ENCODE data around the gene RPS6KL1. TPM values are rescaled to one million over a fixed set of nuclear protein-coding genes. Genes with fewer than 3 reads are reported as not detected.
A peak's percentile ranks its signal among the peaks of the same experiment; 100 is the strongest.

The RPS6KL1 gene
- total RNA-seq, 4 donors from 2014 or later = 4.2 to 12.7 (median 6.7) TPM

- H3K4me1 ChIP-seq = peaks cover 0 to 4% (median 2%) of the 10 kb centered on the region in 4 donors
Measured at GRCh38 chr14:74898694-74899093, 24.4 kb downstream of the RPS6KL1 start.

GRCh38 chr14:74898083-74898482 is 25.0 kb downstream of the RPS6KL1 start:
- DNase-seq = no peak
- H3K36me3 ChIP-seq = peaks cover 0 to 100% (median 0%) of the 10 kb centered on the region in 3 donors
- no peak overlapping the region for H3K4me3 ChIP-seq
- no peak for TF ChIP-seq CTCF (IDR thresholded peaks at IDR 0.05)
- no peak for TF ChIP-seq POLR2A (IDR thresholded peaks at IDR 0.05)
- H3K4me1 ChIP-seq = peaks cover 0 to 4% (median 1%) of the 10 kb centered on the region in 4 donors
- no peak overlapping the region for H3K27ac ChIP-seq
- H3K27me3 ChIP-seq = no peaks in the 10 kb centered on the region
- H3K9me3 ChIP-seq = no peaks in the 10 kb centered on the region

More at GRCh38 chr14:74898694-74899093, 24.4 kb downstream of the RPS6KL1 start:
- peaks cover 0 to 100% (median 0%) of the 10 kb centered on the region in 3 donors for H3K36me3 ChIP-seq
- no peak overlapping the region for H3K27ac ChIP-seq
- no peaks in the 10 kb centered on the region for H3K9me3 ChIP-seq
- no peak overlapping the region for H3K4me3 ChIP-seq
- no peak for TF ChIP-seq CTCF (IDR thresholded peaks at IDR 0.05)
- TF ChIP-seq POLR2A (IDR thresholded peaks at IDR 0.05) = no peak
- no peak for DNase-seq
- H3K27me3 ChIP-seq = no peaks in the 10 kb centered on the region

- peaks cover 0 to 4% (median 0%) of the 10 kb centered on the region in 4 donors for H3K4me1 ChIP-seq
- no peaks in the 10 kb centered on the region for H3K27me3 ChIP-seq
- no peak for DNase-seq
- H3K4me3 ChIP-seq = no peak overlapping the region
- no peak overlapping the region for H3K27ac ChIP-seq
- H3K9me3 ChIP-seq = no peaks in the 10 kb centered on the region
- H3K36me3 ChIP-seq = peaks cover 0 to 100% (median 0%) of the 10 kb centered on the region in 3 donors
- TF ChIP-seq CTCF (IDR thresholded peaks at IDR 0.05) (no peak), POLR2A (IDR thresholded peaks at IDR 0.05) (no peak)
Measured at GRCh38 chr14:74897642-74898041, 25.4 kb downstream of the RPS6KL1 start.

GRCh38 chr14:74896400-74896799 is 26.7 kb downstream of the RPS6KL1 start:
- no peak for TF ChIP-seq POLR2A (IDR thresholded peaks at IDR 0.05)
- no peak for TF ChIP-seq CTCF (IDR thresholded peaks at IDR 0.05)

GRCh38 chr14:74893614-74894091 is 29.4 kb downstream of the RPS6KL1 start:
- DNase-seq = no peak
- TF ChIP-seq POLR2A (IDR thresholded peaks at IDR 0.05) = no peak
- no peak for TF ChIP-seq CTCF (IDR thresholded peaks at IDR 0.05)
- Histone ChIP-seq H3K27me3 (no peaks in the 10 kb centered on the region), H3K27ac (peak overlapping the region in 1 of 4 donors; percentile 52), H3K9me3 (no peaks in the 10 kb centered on the region), H3K36me3 (peaks cover 0 to 96% (median 0%) of the 10 kb centered on the region in 3 donors), H3K4me1 (peaks cover 0 to 4% (median 2%) of the 10 kb centered on the region in 4 donors), H3K4me3 (peak overlapping the region in 1 of 4 donors; percentile 6)

More at GRCh38 chr14:74896400-74896799, 26.7 kb downstream of the RPS6KL1 start:
- H3K9me3 ChIP-seq = no peaks in the 10 kb centered on the region
- peaks cover 0 to 100% (median 0%) of the 10 kb centered on the region in 3 donors for H3K36me3 ChIP-seq
- H3K4me1 ChIP-seq = peaks cover 0 to 4% (median 0%) of the 10 kb centered on the region in 4 donors
- no peak overlapping the region for H3K27ac ChIP-seq
- no peak for DNase-seq
- H3K4me3 ChIP-seq = no peak overlapping the region
- no peaks in the 10 kb centered on the region for H3K27me3 ChIP-seq

Data from Peyer's patch (tissue), 4 donors.